B cell (primary cell): Measurements from ENCODE around the gene ARL6. TPM values are rescaled to one million over a fixed set of nuclear protein-coding genes. Genes with fewer than 3 reads are reported as not detected.

Experiments
- ATAC-seq: fragments of 200-7000 bp; cut with Tn5 transposase; one replicate; pipeline ENCODE4 v1.10.0; 2021; ENCODE audit warnings: low read depth, mild to moderate bottlenecking, moderate number of reproducible peaks, moderate library complexity
- CTCF ChIA-PET: fragments of 350-600 bp; sonication (Branson Sonifier 250); formaldehyde crosslinking; loops from one replicate; lab custom pipeline; 2021; ENCODE audit warnings: antibody characterized with exemption, inconsistent platforms; lab: Charles Lee
- POLR2A ChIA-PET: fragments of 350-600 bp; sonication (Branson Sonifier 250); formaldehyde crosslinking; loops from one replicate; lab custom pipeline; 2021; ENCODE audit warnings: antibody characterized with exemption; lab: Charles Lee
- DNase-seq: peaks from one replicate; pipeline ENCODE4 v3.0.0; 2013
- H2AFZ ChIP-seq: 2 replicates; pipeline ENCODE4 v1.6.1; 2012; ENCODE audit warnings: mild to moderate bottlenecking, low read depth, low read length; ENCODE audit not compliant: insufficient read depth, poor library complexity, severe bottlenecking
- H3K27ac ChIP-seq, 2 donors: 1 replicate in 1 of 2; 2 replicates in 1 of 2; pipeline ENCODE4 v1.5.1; 2012 to 2013; ENCODE audit warnings: low read length in 2 of 2, mild to moderate bottlenecking in 2 of 2, moderate library complexity in 1 of 2
- H3K27me3 ChIP-seq, 4 experiments: fragments of 200-600 bp in 1 of 4; sonication (generic) in 1 of 4; replicated peaks in 1 of 4; 1 replicate in 2 of 4; 2 replicates in 2 of 4; pipeline versions ENCODE4 v1.6.1 to v1.7.0; 2013 to 2016; ENCODE audit warnings: low read length in 3 of 4, mild to moderate bottlenecking in 2 of 4, mixed read lengths in 1 of 4, moderate library complexity in 1 of 4; ENCODE audit not compliant: insufficient read depth in 4 of 4, control insufficient read depth in 3 of 4; ENCODE audit errors: control extremely low read depth in 1 of 4
- H3K36me3 ChIP-seq, 2 experiments: replicated peaks in 1 of 2; 1 replicate in 1 of 2; 2 replicates in 1 of 2; pipeline versions ENCODE4 v1.6.1 to v1.7.1; 2013; ENCODE audit warnings: low read length in 1 of 2; ENCODE audit not compliant: insufficient read depth in 2 of 2, control insufficient read depth in 1 of 2; ENCODE audit errors: control extremely low read depth in 1 of 2, extremely low read depth in 1 of 2
- H3K4me1 ChIP-seq, 2 donors: fragments of 200-600 bp in 1 of 2; sonication (generic) in 1 of 2; 1 replicate in 1 of 2; 2 replicates in 1 of 2; pipeline versions ENCODE4 v1.5.1 to v1.6.1; 2013 to 2017; ENCODE audit warnings: low read length in 2 of 2; ENCODE audit not compliant: control insufficient read depth in 2 of 2, insufficient read depth in 2 of 2
- H3K4me2 ChIP-seq: replicated peaks from 2 replicates; pipeline ENCODE3; 2012; ENCODE audit warnings: mild to moderate bottlenecking, low read depth, low read length; ENCODE audit not compliant: poor library complexity, severe bottlenecking
- H3K4me3 ChIP-seq, 5 experiments: fragments of 200-600 bp in 1 of 5; sonication (generic) in 1 of 5; 1 replicate in 3 of 5; 2 replicates in 2 of 5; pipeline versions ENCODE4 v1.5.1 to v1.7.0; 2011 to 2016; ENCODE audit warnings: low read length in 4 of 5, mild to moderate bottlenecking in 4 of 5, low read depth in 2 of 5, control low read depth in 1 of 5, moderate library complexity in 1 of 5; ENCODE audit not compliant: insufficient read depth in 1 of 5; ENCODE audit errors: control extremely low read depth in 1 of 5, extremely low read depth in 1 of 5
- H3K79me2 ChIP-seq: fragments of 200-600 bp; sonication (generic); one replicate; pipeline ENCODE4 v1.6.0; 2016; ENCODE audit warnings: low read length; ENCODE audit not compliant: control insufficient read depth, insufficient read depth
- H3K9ac ChIP-seq: fragments of 200-600 bp; sonication (generic); 2 replicates; pipeline ENCODE4 v1.6.1; 2017; ENCODE audit warnings: mild to moderate bottlenecking, low read length, moderate library complexity
- H3K9me3 ChIP-seq, 3 donors: one replicate each; pipeline versions ENCODE4 v1.6.1 to v1.7.1; 2013; ENCODE audit warnings: low read length in 2 of 3; ENCODE audit not compliant: control insufficient read depth in 2 of 3, insufficient read depth in 1 of 3; ENCODE audit errors: control extremely low read depth in 1 of 3
- H4K20me1 ChIP-seq: 2 replicates; pipeline ENCODE4 v1.6.0; 2012; ENCODE audit warnings: mild to moderate bottlenecking, low read length; ENCODE audit not compliant: insufficient read depth, control insufficient read depth, poor library complexity, severe bottlenecking
- H3K27ac Mint-ChIP-seq: one replicate; pipeline ENCODE4 v1.8.0; 2021; ENCODE audit warnings: mixed read lengths
- H3K27me3 Mint-ChIP-seq: one replicate; pipeline ENCODE4 v1.8.0; 2021; ENCODE audit warnings: mixed read lengths
- H3K4me1 Mint-ChIP-seq: one replicate; pipeline ENCODE4 v1.8.0; 2021; ENCODE audit warnings: mixed read lengths
- H3K4me3 Mint-ChIP-seq: one replicate; pipeline ENCODE4 v1.8.0; 2021; ENCODE audit warnings: mixed read lengths
- H3K9me3 Mint-ChIP-seq: one replicate; pipeline ENCODE4 v1.8.0; 2022; ENCODE audit warnings: mixed read lengths; ENCODE audit not compliant: insufficient read depth
- CTCF ChIP-seq: fragments of 200-600 bp; IDR thresholded peaks from one replicate; pipeline ENCODE4 v1.8.0; 2022; ENCODE audit warnings: antibody characterized with exemption, mild to moderate bottlenecking
- EZH2 ChIP-seq: IDR thresholded peaks from 2 replicates; pipeline ENCODE4 v1.6.1; 2012; ENCODE audit warnings: borderline replicate concordance, low read depth, mild to moderate bottlenecking, moderate library complexity, low read length; ENCODE audit not compliant: insufficient read depth, poor library complexity, severe bottlenecking
- WGBS: methylation state at CpG from one replicate; pipeline ENCODE4 v1.1.5; 2013; ENCODE audit warnings: missing lambda C conversion rate; ENCODE audit not compliant: insufficient coverage; 5-methylcytosine and 5-hydroxymethylcytosine counted together
- intact Hi-C: fragments of 100-400 bp; cut with micrococcal nuclease; formaldehyde crosslinking; loops from one replicate; pipeline ENCODE4 v1.10.0; 2022
- polyA plus RNA-seq: library from polyadenylated mRNA; depleted of rRNA; stranded (reverse); fragments of >200 nt; gene quantifications from 2 replicates; pipeline ENCODE4 v1.2.3, GENCODE V29; 2012
- total RNA-seq, 2 donors: library from RNA; stranded (reverse); fragments of 120-200 nt in 1 of 2; gene quantifications; 1 replicate in 1 of 2; 2 replicates in 1 of 2; pipeline versions ENCODE4 v1.2.3 to v1.2.4, GENCODE V29; 2013 to 2022

Gene ARL6
- total and polyA plus RNA-seq, 2 donors (not counting 1 experiment from before 2014, with no cell fraction given) = 1.6 to 5.6 TPM

GRCh38 chr3:97827741-97828471, 63.3 kb downstream of the ARL6 start:
- CTCF ChIA-PET = no interaction called here
- Histone ChIP-seq H3K27ac (no peak overlapping the region), H3K9ac (no peak overlapping the region), H4K20me1 (no peaks in the 10 kb centered on the region), H3K4me2 (no peak overlapping the region), H3K4me3 (no peak overlapping the region), H3K27me3 (peaks cover 0 to 7% (median 0%) of the 10 kb centered on the region in 4 experiments), H3K9me3 (no peaks in the 10 kb centered on the region), H3K36me3 (no peaks in the 10 kb centered on the region), H2AFZ (no peak overlapping the region), H3K79me2 (no peaks in the 10 kb centered on the region), H3K4me1 (peaks cover under 1 to 3% of the 10 kb centered on the region in 2 donors)
- peaks cover 18% of the 10 kb centered on the region for H3K27me3 Mint-ChIP-seq
- POLR2A ChIA-PET = no interaction called here
- no CpG with 5 or more reads among the region's 2 CpGs for WGBS
- TF ChIP-seq CTCF = no peak
- no peak for TF ChIP-seq EZH2
- H3K9me3 Mint-ChIP-seq = no peaks in the 10 kb centered on the region
- H3K27ac Mint-ChIP-seq = no peak overlapping the region
- DNase-seq = no peak
- ATAC-seq = no peak
- intact Hi-C loops = no loop called here
- no peak overlapping the region for H3K4me3 Mint-ChIP-seq
- H3K4me1 Mint-ChIP-seq = peaks cover 6% of the 10 kb centered on the region

- CTCF ChIA-PET = no interaction called here
- H3K27me3 Mint-ChIP-seq = peaks cover 11% of the 10 kb centered on the region
- H2AFZ ChIP-seq = no peak overlapping the region
These were observed 64.6 kb downstream of the ARL6 start for GRCh38 chr3:97829198-97829597.

More at GRCh38 chr3:97829198-97829597, 64.6 kb downstream of the ARL6 start:
- Histone ChIP-seq H3K27me3 (no peaks in the 10 kb centered on the region), H3K9ac (no peak overlapping the region), H3K79me2 (no peaks in the 10 kb centered on the region), H3K27ac (no peak overlapping the region), H3K4me2 (no peak overlapping the region), H4K20me1 (no peaks in the 10 kb centered on the region), H3K4me3 (no peak overlapping the region), H3K9me3 (no peaks in the 10 kb centered on the region), H3K4me1 (no peaks in the 10 kb centered on the region), H3K36me3 (no peaks in the 10 kb centered on the region)
- H3K9me3 Mint-ChIP-seq = no peaks in the 10 kb centered on the region
- WGBS = no CpG with 5 or more reads among the region's 2 CpGs
- no peak for TF ChIP-seq CTCF
- no peak for TF ChIP-seq EZH2
- ATAC-seq = no peak
- DNase-seq = no peak
- intact Hi-C loops = no loop called here
- H3K4me1 Mint-ChIP-seq = no peaks in the 10 kb centered on the region
- no peak overlapping the region for H3K4me3 Mint-ChIP-seq
- H3K27ac Mint-ChIP-seq = no peak overlapping the region
- POLR2A ChIA-PET = no interaction called here
